ENCODE data around the gene ISLR2.
A peak's percentile ranks its signal among the peaks of the same experiment; 100 is the strongest.

The ISLR2 gene

DNA sequence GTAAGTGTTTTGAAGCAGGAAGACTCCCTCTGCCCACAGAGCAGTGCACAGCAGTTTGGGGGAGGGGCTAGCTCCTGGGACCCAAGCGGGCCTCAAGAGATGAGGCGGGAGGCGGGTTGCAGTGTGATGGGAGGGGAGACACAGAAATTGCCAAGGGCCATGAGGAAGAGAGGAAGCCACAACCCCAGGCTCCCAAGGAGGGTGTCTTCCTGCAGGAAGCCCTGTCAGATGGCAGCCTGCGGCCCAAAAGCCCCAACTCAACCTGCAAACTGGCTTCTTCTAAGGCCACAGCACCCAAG lies 7.3 kb upstream of the ISLR2 start:
- POLR2A ChIA-PET, result no interaction called here
- 0% methylated on average over 1 of the region's 4 CpGs for WGBS (ENCODE audit: insufficient coverage)
- peaks cover 9 to 38% (median 32%) of the 10 kb centered on the region in 4 experiments for H3K4me1 ChIP-seq (ENCODE audit: control extremely low read depth in 1 of 4, control insufficient read depth in 4 of 4, insufficient read depth in 4 of 4, low read length in 3 of 4)
- peak overlapping the region in 1 of 7 experiments; percentile 32 for H3K4me3 ChIP-seq (ENCODE audit: control insufficient read depth in 1 of 7, extremely low read depth in 1 of 7, insufficient read depth in 4 of 7, low read depth in 2 of 7, low read length in 6 of 7)
- peak in 2 of 3 donors; percentile 48 to 53 for DNase-seq
- H3K27me3 ChIP-seq (replicated peaks in 2 of 5; ENCODE audit: control insufficient read depth in 4 of 5, insufficient read depth in 5 of 5, low read length in 4 of 5), result peaks cover 0 to 26% (median 8%) of the 10 kb centered on the region in 5 experiments
- CTCF ChIA-PET, result interaction anchor here (3.5 kb wide), 1 partner anchor 199 kb away, joined by 16 read pairs; no protein-coding TSS in a partner anchor
- H3K36me3 ChIP-seq (ENCODE audit: control insufficient read depth in 4 of 4, insufficient read depth in 4 of 4, low read length in 3 of 4), result no peaks in the 10 kb centered on the region
- no peak overlapping the region for H3K27ac ChIP-seq (ENCODE audit: insufficient read depth in 1 of 2, low read depth in 1 of 2, low read length in 2 of 2, poor library complexity in 1 of 2, severe bottlenecking in 2 of 2)
- H3K9me3 ChIP-seq (ENCODE audit: control extremely low read depth in 1 of 5, control insufficient read depth in 4 of 5, insufficient read depth in 2 of 5, low read depth in 1 of 5, low read length in 4 of 5), result no peaks in the 10 kb centered on the region

DNA sequence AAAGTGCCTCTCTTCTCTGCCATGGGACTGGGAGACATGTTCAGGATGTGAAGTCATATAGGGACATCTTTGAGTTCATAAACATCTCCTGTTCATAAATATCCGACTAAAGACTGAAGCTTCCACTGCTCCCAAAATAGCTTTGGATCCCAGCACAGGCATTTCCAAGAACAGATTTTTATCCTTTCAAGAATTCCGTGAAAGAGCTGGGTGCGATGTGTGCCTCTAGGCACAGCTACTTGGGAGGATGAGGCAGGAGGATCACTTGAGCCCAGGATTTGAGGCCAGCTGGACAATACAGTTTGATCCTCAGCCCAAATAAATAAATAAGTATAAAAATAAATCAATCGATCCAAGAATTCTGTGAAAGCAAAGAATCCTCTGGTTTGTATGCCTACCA lies 6.7 kb upstream of the ISLR2 start:
- POLR2A ChIA-PET, result no interaction called here
- WGBS (ENCODE audit: insufficient coverage), result 100% methylated on average over 3 of the region's 4 CpGs

DNA sequence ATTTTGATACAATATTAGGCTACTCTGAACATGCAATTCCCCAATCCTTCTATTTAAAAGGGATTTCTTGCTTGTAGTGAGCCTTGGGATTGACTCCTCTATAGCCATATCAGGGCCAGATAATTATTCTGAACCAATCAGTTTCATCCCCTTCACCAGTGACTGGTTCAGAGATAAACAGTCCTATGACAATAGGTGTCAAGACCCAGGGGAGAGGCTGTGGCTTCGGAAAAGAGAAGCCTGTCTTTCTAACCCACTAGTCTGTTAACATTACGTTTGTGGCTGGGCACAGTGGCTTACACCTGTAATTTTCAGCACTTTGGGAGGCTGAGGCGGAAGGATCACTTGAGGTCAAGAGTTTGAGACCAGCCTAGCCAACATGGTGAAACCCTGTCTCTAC lies 6.2 kb upstream of the ISLR2 start:
- POLR2A ChIA-PET, result no interaction called here

More for the DNA sequence above, 6.7 kb upstream of the ISLR2 start:
- H3K9me3 ChIP-seq (ENCODE audit: control extremely low read depth in 1 of 5, control insufficient read depth in 4 of 5, insufficient read depth in 2 of 5, low read depth in 1 of 5, low read length in 4 of 5), result no peaks in the 10 kb centered on the region
- H3K27ac ChIP-seq (ENCODE audit: insufficient read depth in 1 of 2, low read depth in 1 of 2, low read length in 2 of 2, poor library complexity in 1 of 2, severe bottlenecking in 2 of 2), result no peak overlapping the region
- no peak for DNase-seq
- H3K27me3 ChIP-seq (replicated peaks in 2 of 5; ENCODE audit: control insufficient read depth in 4 of 5, insufficient read depth in 5 of 5, low read length in 4 of 5), result peaks cover 0 to 32% (median 13%) of the 10 kb centered on the region in 5 experiments
- no peaks in the 10 kb centered on the region for H3K36me3 ChIP-seq (ENCODE audit: control insufficient read depth in 4 of 4, insufficient read depth in 4 of 4, low read length in 3 of 4)
- peaks cover 9 to 40% (median 36%) of the 10 kb centered on the region in 4 experiments for H3K4me1 ChIP-seq (ENCODE audit: control extremely low read depth in 1 of 4, control insufficient read depth in 4 of 4, insufficient read depth in 4 of 4, low read length in 3 of 4)
- CTCF ChIA-PET, result interaction anchor here (3.5 kb wide), 1 partner anchor 199 kb away, joined by 16 read pairs; no protein-coding TSS in a partner anchor
- H3K4me3 ChIP-seq (ENCODE audit: control insufficient read depth in 1 of 7, extremely low read depth in 1 of 7, insufficient read depth in 4 of 7, low read depth in 2 of 7, low read length in 6 of 7), result no peak overlapping the region

DNA sequence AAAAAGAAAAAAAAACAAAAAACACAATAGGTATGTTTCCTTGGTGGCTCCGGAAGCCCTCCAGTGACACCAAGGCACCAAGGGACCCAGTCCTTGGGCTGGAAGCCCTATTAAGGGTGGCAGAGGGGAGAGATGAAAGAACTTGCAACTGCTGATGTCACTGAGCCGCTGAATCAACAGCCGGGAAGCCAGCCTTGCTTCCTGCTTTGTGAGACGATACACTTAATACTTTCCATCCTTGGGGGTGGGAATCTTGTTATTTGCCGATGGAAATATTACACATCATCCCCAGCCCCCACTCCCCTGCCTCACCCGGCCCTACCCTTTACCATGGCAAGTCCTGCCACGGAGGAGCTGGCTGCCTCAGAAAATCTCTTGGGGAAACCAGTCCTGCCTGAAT lies 5.6 kb upstream of the ISLR2 start:
- H3K27ac ChIP-seq (ENCODE audit: insufficient read depth in 1 of 2, low read depth in 1 of 2, low read length in 2 of 2, poor library complexity in 1 of 2, severe bottlenecking in 2 of 2), result no peak overlapping the region
- CTCF ChIA-PET, result interaction anchor here (1.2 to 4.5 kb wide), 3 partner anchors 153 to 197 kb away, joined by 4 to 27 read pairs (median 12); no protein-coding TSS in a partner anchor
- H3K36me3 ChIP-seq (ENCODE audit: control insufficient read depth in 4 of 4, insufficient read depth in 4 of 4, low read length in 3 of 4), result no peaks in the 10 kb centered on the region
- DNase-seq, result no peak
- no peaks in the 10 kb centered on the region for H3K9me3 ChIP-seq (ENCODE audit: control extremely low read depth in 1 of 5, control insufficient read depth in 4 of 5, insufficient read depth in 2 of 5, low read depth in 1 of 5, low read length in 4 of 5)
- H3K4me3 ChIP-seq (ENCODE audit: control insufficient read depth in 1 of 7, extremely low read depth in 1 of 7, insufficient read depth in 4 of 7, low read depth in 2 of 7, low read length in 6 of 7), result no peak overlapping the region
- WGBS (ENCODE audit: insufficient coverage), result 89% methylated on average over 7 of the region's 7 CpGs
- peaks cover 0 to 43% (median 17%) of the 10 kb centered on the region in 5 experiments for H3K27me3 ChIP-seq (replicated peaks in 2 of 5; ENCODE audit: control insufficient read depth in 4 of 5, insufficient read depth in 5 of 5, low read length in 4 of 5)
- H3K4me1 ChIP-seq (ENCODE audit: control extremely low read depth in 1 of 4, control insufficient read depth in 4 of 4, insufficient read depth in 4 of 4, low read length in 3 of 4), result peaks cover 9 to 49% (median 45%) of the 10 kb centered on the region in 4 experiments
- POLR2A ChIA-PET, result no interaction called here

More for the DNA sequence above, 6.2 kb upstream of the ISLR2 start:
- Histone ChIP-seq H3K9me3 (ENCODE audit: control extremely low read depth in 1 of 5, control insufficient read depth in 4 of 5, insufficient read depth in 2 of 5, low read depth in 1 of 5, low read length in 4 of 5) (no peaks in the 10 kb centered on the region), H3K27me3 (replicated peaks in 2 of 5; ENCODE audit: control insufficient read depth in 4 of 5, insufficient read depth in 5 of 5, low read length in 4 of 5) (peaks cover 0 to 37% (median 15%) of the 10 kb centered on the region in 5 experiments), H3K4me1 (ENCODE audit: control extremely low read depth in 1 of 4, control insufficient read depth in 4 of 4, insufficient read depth in 4 of 4, low read length in 3 of 4) (peaks cover 9 to 44% (median 40%) of the 10 kb centered on the region in 4 experiments), H3K4me3 (ENCODE audit: control insufficient read depth in 1 of 7, extremely low read depth in 1 of 7, insufficient read depth in 4 of 7, low read depth in 2 of 7, low read length in 6 of 7) (no peak overlapping the region), H3K36me3 (ENCODE audit: control insufficient read depth in 4 of 4, insufficient read depth in 4 of 4, low read length in 3 of 4) (no peaks in the 10 kb centered on the region), H3K27ac (ENCODE audit: insufficient read depth in 1 of 2, low read depth in 1 of 2, low read length in 2 of 2, poor library complexity in 1 of 2, severe bottlenecking in 2 of 2) (no peak overlapping the region)
- DNase-seq, result no peak
- CTCF ChIA-PET, result interaction anchor here (3.5 kb wide), 1 partner anchor 198 kb away, joined by 16 read pairs; no protein-coding TSS in a partner anchor
- WGBS (ENCODE audit: insufficient coverage), result 98% methylated on average over 3 of the region's 3 CpGs

DNA sequence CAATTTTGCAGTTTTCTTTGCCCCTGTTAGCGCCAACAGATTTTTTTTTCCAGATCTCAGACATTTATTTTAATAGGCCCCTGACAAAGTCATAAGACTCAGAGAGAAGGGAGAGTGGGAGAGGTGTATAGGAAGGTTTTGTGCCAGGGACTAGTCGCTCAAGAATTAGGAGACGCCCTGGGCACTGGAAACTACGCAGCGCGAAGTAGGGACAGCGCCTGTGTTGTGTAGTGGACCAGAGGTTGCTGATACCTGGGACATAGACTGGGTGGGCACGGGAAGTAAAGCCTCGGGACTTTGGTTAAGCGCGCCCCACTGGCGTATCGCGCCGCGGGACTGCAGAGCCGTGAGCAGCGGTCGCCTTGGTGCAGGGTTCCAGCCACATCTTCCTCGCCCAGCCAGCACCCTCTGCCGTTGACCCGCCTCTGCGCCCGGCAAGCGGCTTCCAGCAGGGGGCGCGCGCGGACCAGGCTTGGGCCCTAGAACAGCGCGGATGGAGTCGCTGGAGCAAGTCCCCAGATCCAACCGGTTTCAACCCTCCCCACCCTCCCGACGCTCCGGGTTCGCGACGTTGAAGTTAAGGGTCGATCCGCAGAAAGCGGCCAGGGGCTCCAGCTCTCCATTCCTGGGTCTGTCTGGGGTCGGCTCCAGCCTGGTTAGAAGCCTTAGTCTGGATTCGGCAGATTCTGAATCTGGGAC lies 3.0 kb upstream of the ISLR2 start:
- no peaks in the 10 kb centered on the region for H3K9me3 ChIP-seq (ENCODE audit: control extremely low read depth in 1 of 5, control insufficient read depth in 4 of 5, insufficient read depth in 2 of 5, low read depth in 1 of 5, low read length in 4 of 5)
- peak overlapping the region in 3 of 7 experiments; percentile 32 to 59 (median 52) for H3K4me3 ChIP-seq (ENCODE audit: control insufficient read depth in 1 of 7, extremely low read depth in 1 of 7, insufficient read depth in 4 of 7, low read depth in 2 of 7, low read length in 6 of 7)
- ChIA-PET POLR2A (no interaction called here), CTCF (interaction anchor here (1.0 to 4.5 kb wide), 6 partner anchors 162 to 194 kb away, joined by 3 to 27 read pairs (median 8); no protein-coding TSS in a partner anchor)
- peak; percentile 82 to 87 (median 87) for DNase-seq
- H3K27me3 ChIP-seq (replicated peaks in 2 of 5; ENCODE audit: control insufficient read depth in 4 of 5, insufficient read depth in 5 of 5, low read length in 4 of 5), result peaks cover 0 to 68% (median 35%) of the 10 kb centered on the region in 5 experiments
- H3K4me1 ChIP-seq (ENCODE audit: control extremely low read depth in 1 of 4, control insufficient read depth in 4 of 4, insufficient read depth in 4 of 4, low read length in 3 of 4), result peaks cover 6 to 44% (median 35%) of the 10 kb centered on the region in 4 experiments
- no peaks in the 10 kb centered on the region for H3K36me3 ChIP-seq (ENCODE audit: control insufficient read depth in 4 of 4, insufficient read depth in 4 of 4, low read length in 3 of 4)
- no peak overlapping the region for H3K27ac ChIP-seq (ENCODE audit: insufficient read depth in 1 of 2, low read depth in 1 of 2, low read length in 2 of 2, poor library complexity in 1 of 2, severe bottlenecking in 2 of 2)
- 0% methylated on average over 29 of the region's 44 CpGs for WGBS (ENCODE audit: insufficient coverage)

DNA sequence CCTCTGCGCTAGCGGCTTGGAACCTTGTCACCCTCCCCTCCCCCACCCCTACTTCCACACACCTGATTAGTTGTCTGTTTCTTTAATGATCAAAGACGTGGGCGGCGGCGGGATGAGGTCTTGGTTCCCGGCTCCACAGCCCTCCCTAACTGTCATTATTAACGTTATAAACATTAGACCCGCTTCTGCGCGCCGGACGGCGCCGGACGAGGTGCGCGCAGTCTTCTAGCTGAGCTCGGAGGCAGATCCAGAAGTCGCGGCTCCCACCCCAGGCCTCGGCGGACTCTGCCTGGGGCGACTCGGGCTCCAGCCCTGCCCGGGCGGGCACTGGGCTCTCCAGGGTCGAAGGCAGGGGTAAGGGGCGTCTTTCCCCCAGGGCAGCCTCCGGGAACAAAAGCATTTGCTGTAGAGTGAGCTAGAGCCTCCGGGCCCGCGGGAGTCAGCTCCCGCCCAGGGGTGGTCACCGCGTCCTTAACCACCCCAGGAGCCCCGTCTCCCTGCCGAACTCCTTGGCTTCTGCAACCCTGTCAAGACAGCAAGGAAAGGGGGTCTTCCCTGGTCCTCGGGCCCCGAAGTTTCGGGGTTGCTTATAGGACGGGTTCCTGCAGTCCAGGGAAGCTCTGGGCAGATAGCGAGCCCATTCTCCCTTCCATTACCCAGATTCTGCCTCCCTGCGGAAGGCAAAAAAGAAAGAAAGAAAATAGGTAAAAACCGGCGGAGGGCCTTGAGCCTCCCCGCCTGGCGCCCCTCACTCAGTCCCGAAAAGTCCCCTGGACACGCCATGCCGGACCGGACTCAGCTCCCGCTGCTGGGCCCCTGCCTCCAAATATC lies 2.2 kb upstream of the ISLR2 start:
- ChIA-PET CTCF (interaction anchor here (0.6 to 4.5 kb wide), 8 partner anchors 153 to 193 kb away, joined by 3 to 27 read pairs (median 4); no protein-coding TSS in a partner anchor), POLR2A (no interaction called here)
- DNase-seq, result peak in 1 of 3 donors; percentile 25
- Histone ChIP-seq H3K27me3 (replicated peaks in 2 of 5; ENCODE audit: control insufficient read depth in 4 of 5, insufficient read depth in 5 of 5, low read length in 4 of 5) (peaks cover 0 to 76% (median 42%) of the 10 kb centered on the region in 5 experiments), H3K36me3 (ENCODE audit: control insufficient read depth in 4 of 4, insufficient read depth in 4 of 4, low read length in 3 of 4) (no peaks in the 10 kb centered on the region), H3K4me1 (ENCODE audit: control extremely low read depth in 1 of 4, control insufficient read depth in 4 of 4, insufficient read depth in 4 of 4, low read length in 3 of 4) (peaks cover 3 to 44% (median 31%) of the 10 kb centered on the region in 4 experiments), H3K27ac (ENCODE audit: insufficient read depth in 1 of 2, low read depth in 1 of 2, low read length in 2 of 2, poor library complexity in 1 of 2, severe bottlenecking in 2 of 2) (no peak overlapping the region), H3K9me3 (ENCODE audit: control extremely low read depth in 1 of 5, control insufficient read depth in 4 of 5, insufficient read depth in 2 of 5, low read depth in 1 of 5, low read length in 4 of 5) (no peaks in the 10 kb centered on the region), H3K4me3 (ENCODE audit: control insufficient read depth in 1 of 7, extremely low read depth in 1 of 7, insufficient read depth in 4 of 7, low read depth in 2 of 7, low read length in 6 of 7) (peak overlapping the region in 4 of 7 experiments; percentile 28 to 59 (median 42))
- 2% methylated on average over 38 of the region's 53 CpGs for WGBS (ENCODE audit: insufficient coverage)
